22Rv1 (cell line): ENCODE measurements around the gene SH2B3.

Source experiments
- H3K27ac ChIP-seq: fragments of 450-650 bp; 2 replicates; pipeline ENCODE4 v1.5.1; 2017
- CTCF ChIP-seq: fragments of 450-650 bp; IDR thresholded peaks from 2 replicates; pipeline ENCODE4 v1.5.1; 2017; ENCODE audit warnings: mild to moderate bottlenecking
- ZFX ChIP-seq: fragments of 450-650 bp; IDR thresholded peaks from 2 replicates; pipeline ENCODE4 v1.6.1; 2017; ENCODE audit warnings: antibody characterized with exemption, borderline replicate concordance

Gene SH2B3

GRCh38 chr12:111446631-111447570, 41.2 kb downstream of the SH2B3 start:
- TF ChIP-seq ZFX (no peak), CTCF (no peak)
- H3K27ac ChIP-seq, result no peak overlapping the region

- TF ChIP-seq ZFX, result no peak
- TF ChIP-seq CTCF, result no peak
- no peak overlapping the region for H3K27ac ChIP-seq
Observed at GRCh38 chr12:111447571-111448265, 42.0 kb downstream of the SH2B3 start.

GRCh38 chr12:111448266-111448830, 42.6 kb downstream of the SH2B3 start:
- TF ChIP-seq CTCF (no peak), ZFX (no peak)
- no peak overlapping the region for H3K27ac ChIP-seq

- no peak for TF ChIP-seq ZFX
- no peak for TF ChIP-seq CTCF
- H3K27ac ChIP-seq, result no peak overlapping the region
Observed at GRCh38 chr12:111448846-111449790, 43.4 kb downstream of the SH2B3 start.

- no peak for TF ChIP-seq ZFX
- TF ChIP-seq CTCF, result no peak
- no peak overlapping the region for H3K27ac ChIP-seq
Observed at GRCh38 chr12:111450676-111451075, 45.0 kb downstream of the SH2B3 start.

- TF ChIP-seq CTCF (no peak), ZFX (no peak)
- H3K27ac ChIP-seq, result no peak overlapping the region
Observed at GRCh38 chr12:111451232-111451631, 45.5 kb downstream of the SH2B3 start.
